OCI-LY7 (cell line): ENCODE measurements around the gene PALD1. TPM values are rescaled to one million over a fixed set of nuclear protein-coding genes. Genes with fewer than 3 reads are reported as not detected.

Experiments
- BruUV-seq: library from RNA; stranded (reverse); fragments of 400-500 nt; replicated peaks from 2 replicates; lab custom pipeline; 2021; lab: Mats Ljungman, UMichigan
- CTCF ChIA-PET: fragments of 300-600 bp; sonication (Branson Sonifier 250); formaldehyde crosslinking; loops from one replicate; lab custom pipeline; 2022; ENCODE audit warnings: antibody characterized with exemption; ENCODE audit not compliant: unreplicated experiment; lab: Charles Lee
- POLR2A ChIA-PET: fragments of 300-600 bp; sonication (Branson Sonifier 250); formaldehyde crosslinking; loops from one replicate; lab custom pipeline; 2022; ENCODE audit warnings: antibody characterized with exemption; lab: Charles Lee
- DNase-seq: peaks from one replicate; pipeline ENCODE4 v3.0.0-alpha.2; 2015; ENCODE audit warnings: low spot score
- H2AFZ ChIP-seq: fragments of 200-600 bp; sonication (generic), shearing (Covaris generic); 2 replicates; pipeline ENCODE4 v1.6.1; 2014; ENCODE audit warnings: mild to moderate bottlenecking, antibody characterized with exemption, low read length, moderate library complexity
- H3K27ac ChIP-seq: fragments of 200-600 bp; sonication (generic); 2 replicates; pipeline ENCODE4 v1.5.1; 2014; ENCODE audit warnings: mixed run types, low read depth, mild to moderate bottlenecking, moderate library complexity, low read length, inconsistent platforms; ENCODE audit not compliant: poor library complexity, severe bottlenecking
- H3K36me3 ChIP-seq: fragments of 200-600 bp; sonication (generic); 2 replicates; pipeline ENCODE4 v1.6.1; 2014; ENCODE audit warnings: mild to moderate bottlenecking, antibody characterized with exemption, low read length, moderate library complexity, mixed read lengths; ENCODE audit not compliant: insufficient read depth
- H3K4me1 ChIP-seq: fragments of 200-600 bp; sonication (generic); 2 replicates; pipeline ENCODE4 v1.5.1; 2014; ENCODE audit warnings: mild to moderate bottlenecking, low read length; ENCODE audit not compliant: insufficient read depth, poor library complexity, severe bottlenecking
- H3K4me2 ChIP-seq: fragments of 200-600 bp; sonication (generic); 2 replicates; pipeline ENCODE4 v1.6.1; 2014; ENCODE audit warnings: mild to moderate bottlenecking, low read length
- H3K4me3 ChIP-seq: fragments of 200-600 bp; sonication (generic); 2 replicates; pipeline ENCODE4 v1.5.1; 2014; ENCODE audit warnings: mild to moderate bottlenecking, low read depth, low read length; ENCODE audit not compliant: poor library complexity, severe bottlenecking
- H3K79me2 ChIP-seq: fragments of 200-600 bp; sonication (generic); 2 replicates; pipeline ENCODE4 v1.6.1; 2016; ENCODE audit warnings: low read depth, mild to moderate bottlenecking, low read length, moderate library complexity, mixed read lengths; ENCODE audit not compliant: insufficient read depth
- H3K9me2 ChIP-seq: fragments of 200-600 bp; sonication (generic); 2 replicates; pipeline ENCODE4 v1.6.1; 2016; ENCODE audit warnings: mild to moderate bottlenecking, low read length, mixed read lengths; ENCODE audit not compliant: insufficient read depth
- H3K9me3 ChIP-seq: fragments of 200-600 bp; sonication (generic); 2 replicates; pipeline ENCODE4 v1.6.1; 2014; ENCODE audit warnings: mild to moderate bottlenecking, mixed run types, low read length, mixed read lengths
- H4K20me1 ChIP-seq: fragments of 200-600 bp; sonication (generic); 2 replicates; pipeline ENCODE4 v1.6.1; 2014; ENCODE audit warnings: mild to moderate bottlenecking, antibody characterized with exemption, low read length, moderate library complexity, mixed read lengths; ENCODE audit not compliant: insufficient read depth
- EZH2phosphoT487 ChIP-seq: fragments of 200-600 bp; sonication (generic); IDR thresholded peaks from 2 replicates; pipeline ENCODE4 v1.6.1; 2018; ENCODE audit warnings: low read depth, borderline replicate concordance, mild to moderate bottlenecking, mixed run types, antibody characterized with exemption, low read length, moderate library complexity, mixed read lengths
- intact Hi-C: fragments of 100-400 bp; cut with micrococcal nuclease; formaldehyde crosslinking; loops from one replicate; pipeline ENCODE4 v1.10.0; 2022; ENCODE audit not compliant: unreplicated experiment
- total RNA-seq, 2 experiments: library from RNA; depleted of rRNA in 1 of 2; stranded (reverse); fragments of >200 nt in 1 of 2; shearing (Covaris generic) in 1 of 2; gene quantifications; 2 replicates each; pipeline ENCODE4 v1.2.3, GENCODE V29; 2014 to 2022
- TF ChIP-seq, protein P1 (sequence below): fragments of 200-600 bp; sonication (generic); conservative IDR thresholded peaks from 2 replicates; pipeline ENCODE4 v1.5.1; 2014; ENCODE audit warnings: mild to moderate bottlenecking, antibody characterized with exemption, low read length, moderate library complexity, mixed read lengths

The PALD1 gene
- total RNA-seq, 2 experiments from 2014 or later = 52.7 to 66.7 TPM

DNA sequence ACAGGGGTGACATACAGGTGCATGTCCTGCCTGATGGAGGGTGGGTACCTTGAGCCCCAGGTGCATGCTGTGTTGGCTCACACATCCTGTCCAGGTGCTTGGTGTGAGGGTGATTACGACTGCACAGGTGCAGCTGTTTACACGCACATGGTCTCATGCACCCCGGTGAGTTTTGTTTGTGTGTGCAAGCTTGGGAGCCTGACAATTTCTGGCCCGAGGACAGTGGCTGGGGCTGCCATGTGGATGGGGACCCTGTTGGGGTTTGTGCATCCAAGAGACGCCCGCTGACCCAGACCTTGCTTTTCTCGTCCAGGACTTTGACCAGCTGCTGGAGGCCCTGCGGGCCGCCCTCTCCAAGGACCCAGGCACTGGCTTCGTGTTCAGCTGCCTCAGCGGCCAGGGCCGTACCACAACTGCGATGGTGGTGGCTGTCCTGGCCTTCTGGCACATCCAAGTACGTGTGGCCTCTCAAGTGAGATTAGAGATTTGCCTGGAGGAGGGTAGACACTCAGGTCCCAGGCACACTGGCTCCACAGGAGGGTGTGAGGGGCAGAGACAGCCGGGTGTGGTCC is 62.3 kb downstream of the PALD1 start:
- Histone ChIP-seq H3K4me3 (no peak overlapping the region), H3K4me2 (no peak overlapping the region), H3K9me3 (no peaks in the 10 kb centered on the region), H3K36me3 (peaks cover 93% of the 10 kb centered on the region), H3K4me1 (peaks cover 40% of the 10 kb centered on the region), H3K79me2 (no peaks in the 10 kb centered on the region), H2AFZ (no peak overlapping the region), H3K9me2 (no peaks in the 10 kb centered on the region), H3K27ac (peak overlapping the region; percentile 36), H4K20me1 (no peaks in the 10 kb centered on the region)
- ChIA-PET POLR2A (no interaction called here), CTCF (no interaction called here)
- no TSS peak for BruUV-seq
- no peak for TF ChIP-seq EZH2phosphoT487
- TF ChIP-seq, protein P1, sequence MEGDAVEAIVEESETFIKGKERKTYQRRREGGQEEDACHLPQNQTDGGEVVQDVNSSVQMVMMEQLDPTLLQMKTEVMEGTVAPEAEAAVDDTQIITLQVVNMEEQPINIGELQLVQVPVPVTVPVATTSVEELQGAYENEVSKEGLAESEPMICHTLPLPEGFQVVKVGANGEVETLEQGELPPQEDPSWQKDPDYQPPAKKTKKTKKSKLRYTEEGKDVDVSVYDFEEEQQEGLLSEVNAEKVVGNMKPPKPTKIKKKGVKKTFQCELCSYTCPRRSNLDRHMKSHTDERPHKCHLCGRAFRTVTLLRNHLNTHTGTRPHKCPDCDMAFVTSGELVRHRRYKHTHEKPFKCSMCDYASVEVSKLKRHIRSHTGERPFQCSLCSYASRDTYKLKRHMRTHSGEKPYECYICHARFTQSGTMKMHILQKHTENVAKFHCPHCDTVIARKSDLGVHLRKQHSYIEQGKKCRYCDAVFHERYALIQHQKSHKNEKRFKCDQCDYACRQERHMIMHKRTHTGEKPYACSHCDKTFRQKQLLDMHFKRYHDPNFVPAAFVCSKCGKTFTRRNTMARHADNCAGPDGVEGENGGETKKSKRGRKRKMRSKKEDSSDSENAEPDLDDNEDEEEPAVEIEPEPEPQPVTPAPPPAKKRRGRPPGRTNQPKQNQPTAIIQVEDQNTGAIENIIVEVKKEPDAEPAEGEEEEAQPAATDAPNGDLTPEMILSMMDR = no peak; the same call in 1 of the 2 replicates
- DNase-seq = peak; percentile 66
- intact Hi-C loops = loop anchor here (1.0 kb wide), 1 partner anchor 62 kb away; no protein-coding TSS in a partner anchor

DNA sequence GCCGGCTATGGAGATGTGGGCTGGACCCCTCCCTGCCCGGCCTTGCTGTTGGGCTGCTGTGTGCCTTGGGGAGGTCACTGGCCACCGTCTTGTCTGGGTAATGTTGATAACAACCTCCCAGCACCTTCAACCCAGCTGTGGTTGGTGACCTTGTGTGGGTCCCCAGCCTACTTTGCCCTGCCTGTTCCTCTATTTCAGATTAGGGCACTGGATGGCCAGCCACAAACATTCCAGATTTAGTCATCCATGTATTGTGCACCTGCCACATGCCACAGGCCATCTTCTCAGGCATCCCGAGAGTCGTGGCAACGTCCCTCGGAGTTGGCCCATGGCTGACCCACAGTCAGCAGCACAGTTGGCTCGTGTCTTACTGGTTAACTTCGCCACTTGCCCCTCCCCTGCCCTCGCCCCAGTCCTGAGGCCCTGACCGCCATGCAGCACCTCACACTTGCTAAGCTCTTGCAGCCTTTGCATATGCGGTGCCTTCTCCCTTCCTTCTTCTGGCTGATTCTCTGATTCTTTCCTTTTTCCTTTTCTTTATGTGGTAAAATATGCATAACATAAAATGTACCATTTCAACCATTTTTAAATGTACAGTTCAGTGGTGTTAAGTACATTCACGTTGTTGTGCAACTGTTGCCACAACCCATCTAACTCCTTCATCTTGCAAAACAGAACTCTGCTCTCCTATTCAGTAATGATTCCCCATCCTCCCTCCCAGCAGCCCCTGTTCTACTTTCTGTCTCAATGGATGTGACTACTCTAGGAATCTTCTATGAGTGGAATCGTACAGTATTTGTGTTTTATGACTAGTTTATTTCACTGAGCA is 63.4 kb downstream of the PALD1 start:
- no TSS peak for BruUV-seq
- Histone ChIP-seq H3K4me1 (peaks cover 40% of the 10 kb centered on the region), H3K79me2 (no peaks in the 10 kb centered on the region), H3K4me2 (no peak overlapping the region), H3K9me2 (no peaks in the 10 kb centered on the region), H2AFZ (no peak overlapping the region), H3K27ac (no peak overlapping the region), H4K20me1 (no peaks in the 10 kb centered on the region), H3K36me3 (peaks cover 83% of the 10 kb centered on the region), H3K9me3 (no peaks in the 10 kb centered on the region), H3K4me3 (no peak overlapping the region)
- POLR2A ChIA-PET = no interaction called here
- TF ChIP-seq EZH2phosphoT487 = no peak
- TF ChIP-seq, protein P1 = no peak
- DNase-seq = no peak
- CTCF ChIA-PET = no interaction called here
- intact Hi-C loops = no loop called here

DNA sequence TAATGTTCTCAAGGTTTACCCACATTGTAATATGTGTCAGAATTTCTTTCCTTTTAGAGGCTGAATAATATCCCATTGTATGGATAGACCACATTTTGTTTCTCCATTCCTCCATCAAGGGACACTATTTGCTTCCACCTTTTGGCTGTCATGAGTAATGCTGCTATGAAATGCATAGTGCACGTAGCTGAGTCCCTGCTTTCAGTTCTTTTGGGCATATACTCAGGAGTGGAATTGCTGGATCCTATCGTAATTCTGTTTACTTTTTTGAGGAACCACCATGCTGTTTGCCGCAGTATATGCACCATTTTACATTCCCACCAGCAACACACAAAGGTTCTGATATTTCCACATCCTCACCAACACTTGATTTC is 64.0 kb downstream of the PALD1 start:
- TSS peak; percentile 39 for BruUV-seq
- Histone ChIP-seq H3K4me1 (peaks cover 40% of the 10 kb centered on the region), H3K79me2 (no peaks in the 10 kb centered on the region), H3K9me2 (no peaks in the 10 kb centered on the region), H3K27ac (no peak overlapping the region), H2AFZ (no peak overlapping the region), H4K20me1 (no peaks in the 10 kb centered on the region), H3K4me2 (no peak overlapping the region), H3K4me3 (no peak overlapping the region), H3K9me3 (no peaks in the 10 kb centered on the region), H3K36me3 (peaks cover 79% of the 10 kb centered on the region)
- intact Hi-C loops = no loop called here
- no peak for DNase-seq
- no peak for TF ChIP-seq EZH2phosphoT487
- TF ChIP-seq, protein P1 = peak; percentile 55
- POLR2A ChIA-PET = no interaction called here
- CTCF ChIA-PET = no interaction called here
